Osteocyte (in vitro differentiated cells): ENCODE data around the gene CACFD1. TPM values are rescaled to one million over a fixed set of nuclear protein-coding genes. Genes with fewer than 3 reads are reported as not detected.

Experiments
- DNase-seq: peaks from one replicate; pipeline ENCODE4 v3.0.0; 2021; ENCODE audit warnings: mixed read lengths; ENCODE audit not compliant: unreplicated experiment; ENCODE audit errors: extremely low spot score
- H3K27ac Mint-ChIP-seq: one replicate; pipeline ENCODE4 v1.8.0; 2021; ENCODE audit warnings: mild to moderate bottlenecking, mixed read lengths; ENCODE audit not compliant: unreplicated experiment
- H3K27me3 Mint-ChIP-seq: one replicate; pipeline ENCODE4 v1.8.0; 2021; ENCODE audit warnings: mixed read lengths; ENCODE audit not compliant: unreplicated experiment
- H3K36me3 Mint-ChIP-seq: one replicate; pipeline ENCODE4 v1.8.0; 2021; ENCODE audit warnings: mixed read lengths; ENCODE audit not compliant: unreplicated experiment
- H3K4me1 Mint-ChIP-seq: one replicate; pipeline ENCODE4 v1.8.0; 2021; ENCODE audit warnings: mixed read lengths; ENCODE audit not compliant: unreplicated experiment
- H3K4me3 Mint-ChIP-seq: one replicate; pipeline ENCODE4 v1.8.0; 2021; ENCODE audit warnings: mild to moderate bottlenecking, moderate library complexity, mixed read lengths; ENCODE audit not compliant: unreplicated experiment
- H3K9me3 Mint-ChIP-seq: one replicate; pipeline ENCODE4 v1.8.0; 2021; ENCODE audit warnings: mixed read lengths; ENCODE audit not compliant: unreplicated experiment
- total RNA-seq: library from RNA; stranded (reverse); gene quantifications from 2 replicates; pipeline ENCODE4 v1.2.1, GENCODE V29; 2021
- TF ChIP-seq, protein P1 (sequence below): fragments of 200-600 bp; sonication (generic); IDR thresholded peaks from 2 replicates; pipeline ENCODE4 v1.5.0; 2021; ENCODE audit warnings: antibody characterized with exemption, mild to moderate bottlenecking, moderate library complexity

Gene CACFD1
- total RNA-seq, 1 donor from 2014 or later, result 29.3 TPM

DNA sequence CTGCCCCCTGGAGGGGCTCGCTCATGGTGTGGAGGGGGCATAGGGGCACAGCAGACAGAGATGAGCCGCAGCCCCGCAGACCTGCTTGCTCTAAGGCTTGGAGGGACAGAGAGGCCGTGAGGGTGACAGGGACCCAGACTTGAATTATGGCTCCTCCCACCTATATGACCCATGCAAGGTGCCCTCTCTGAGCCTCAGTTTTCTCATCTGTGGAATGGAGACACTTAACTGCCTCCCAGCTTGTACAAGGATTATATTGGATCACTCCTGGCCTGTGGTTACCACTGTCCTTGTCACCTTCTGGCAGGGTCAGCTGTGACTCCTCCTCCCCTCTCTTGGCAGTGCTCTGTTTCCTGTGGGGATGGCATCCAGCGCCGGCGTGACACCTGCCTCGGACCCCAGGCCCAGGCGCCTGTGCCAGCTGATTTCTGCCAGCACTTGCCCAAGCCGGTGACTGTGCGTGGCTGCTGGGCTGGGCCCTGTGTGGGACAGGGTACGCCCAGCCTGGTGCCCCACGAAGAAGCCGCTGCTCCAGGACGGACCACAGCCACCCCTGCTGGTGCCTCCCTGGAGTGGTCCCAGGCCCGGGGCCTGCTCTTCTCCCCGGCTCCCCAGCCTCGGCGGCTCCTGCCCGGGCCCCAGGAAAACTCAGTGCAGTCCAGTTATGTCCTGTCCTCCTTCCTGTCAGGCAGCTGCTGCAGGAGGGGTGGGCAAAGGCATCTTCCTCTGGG is 4.7 kb upstream of the CACFD1 start:
- H3K36me3 Mint-ChIP-seq, result no peaks in the 10 kb centered on the region
- peaks cover 5% of the 10 kb centered on the region for H3K4me1 Mint-ChIP-seq
- H3K9me3 Mint-ChIP-seq, result no peaks in the 10 kb centered on the region
- no peak for DNase-seq
- H3K4me3 Mint-ChIP-seq, result no peak overlapping the region
- no peak overlapping the region for H3K27ac Mint-ChIP-seq
- TF ChIP-seq, protein P1, sequence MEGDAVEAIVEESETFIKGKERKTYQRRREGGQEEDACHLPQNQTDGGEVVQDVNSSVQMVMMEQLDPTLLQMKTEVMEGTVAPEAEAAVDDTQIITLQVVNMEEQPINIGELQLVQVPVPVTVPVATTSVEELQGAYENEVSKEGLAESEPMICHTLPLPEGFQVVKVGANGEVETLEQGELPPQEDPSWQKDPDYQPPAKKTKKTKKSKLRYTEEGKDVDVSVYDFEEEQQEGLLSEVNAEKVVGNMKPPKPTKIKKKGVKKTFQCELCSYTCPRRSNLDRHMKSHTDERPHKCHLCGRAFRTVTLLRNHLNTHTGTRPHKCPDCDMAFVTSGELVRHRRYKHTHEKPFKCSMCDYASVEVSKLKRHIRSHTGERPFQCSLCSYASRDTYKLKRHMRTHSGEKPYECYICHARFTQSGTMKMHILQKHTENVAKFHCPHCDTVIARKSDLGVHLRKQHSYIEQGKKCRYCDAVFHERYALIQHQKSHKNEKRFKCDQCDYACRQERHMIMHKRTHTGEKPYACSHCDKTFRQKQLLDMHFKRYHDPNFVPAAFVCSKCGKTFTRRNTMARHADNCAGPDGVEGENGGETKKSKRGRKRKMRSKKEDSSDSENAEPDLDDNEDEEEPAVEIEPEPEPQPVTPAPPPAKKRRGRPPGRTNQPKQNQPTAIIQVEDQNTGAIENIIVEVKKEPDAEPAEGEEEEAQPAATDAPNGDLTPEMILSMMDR, result no peak
- no peaks in the 10 kb centered on the region for H3K27me3 Mint-ChIP-seq

DNA sequence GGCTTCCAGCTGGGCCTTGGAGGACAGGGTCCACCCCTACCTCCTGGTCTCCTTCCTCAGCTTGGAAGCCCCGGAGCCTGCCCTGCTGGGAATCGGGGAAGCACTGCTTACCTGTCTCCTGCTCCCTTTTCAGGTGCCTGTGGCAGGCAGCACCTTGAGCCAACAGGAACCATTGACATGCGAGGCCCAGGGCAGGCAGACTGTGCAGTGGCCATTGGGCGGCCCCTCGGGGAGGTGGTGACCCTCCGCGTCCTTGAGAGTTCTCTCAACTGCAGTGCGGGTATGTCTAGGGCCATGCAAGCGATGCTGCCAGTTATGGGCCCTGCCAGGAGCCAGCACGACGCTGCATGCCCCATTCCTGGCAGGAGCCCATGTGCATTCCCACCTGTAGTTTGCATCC is 3.8 kb upstream of the CACFD1 start:
- Mint-ChIP-seq H3K36me3 (no peaks in the 10 kb centered on the region), H3K4me1 (peaks cover 10% of the 10 kb centered on the region), H3K27me3 (no peaks in the 10 kb centered on the region), H3K9me3 (no peaks in the 10 kb centered on the region), H3K27ac (no peak overlapping the region), H3K4me3 (no peak overlapping the region)
- TF ChIP-seq, protein P1, result no peak
- no peak for DNase-seq

DNA sequence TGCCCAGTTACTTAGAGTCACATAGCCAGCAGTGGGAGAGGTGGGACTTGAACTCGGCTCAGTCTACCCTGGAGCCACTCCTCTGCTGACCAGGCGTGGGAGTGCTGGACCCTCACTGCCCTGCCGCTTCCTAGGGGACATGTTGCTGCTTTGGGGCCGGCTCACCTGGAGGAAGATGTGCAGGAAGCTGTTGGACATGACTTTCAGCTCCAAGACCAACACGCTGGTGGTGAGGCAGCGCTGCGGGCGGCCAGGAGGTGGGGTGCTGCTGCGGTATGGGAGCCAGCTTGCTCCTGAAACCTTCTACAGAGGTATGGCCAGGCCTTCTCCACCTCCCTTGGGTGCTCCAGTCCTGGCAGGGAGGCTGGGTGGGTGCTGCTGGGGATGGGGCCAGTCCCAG is 3.4 kb upstream of the CACFD1 start:
- no peaks in the 10 kb centered on the region for H3K27me3 Mint-ChIP-seq
- no peaks in the 10 kb centered on the region for H3K9me3 Mint-ChIP-seq
- H3K4me1 Mint-ChIP-seq, result peaks cover 14% of the 10 kb centered on the region
- H3K36me3 Mint-ChIP-seq, result no peaks in the 10 kb centered on the region
- DNase-seq, result no peak
- H3K4me3 Mint-ChIP-seq, result no peak overlapping the region
- no peak overlapping the region for H3K27ac Mint-ChIP-seq
- TF ChIP-seq, protein P1, result no peak

DNA sequence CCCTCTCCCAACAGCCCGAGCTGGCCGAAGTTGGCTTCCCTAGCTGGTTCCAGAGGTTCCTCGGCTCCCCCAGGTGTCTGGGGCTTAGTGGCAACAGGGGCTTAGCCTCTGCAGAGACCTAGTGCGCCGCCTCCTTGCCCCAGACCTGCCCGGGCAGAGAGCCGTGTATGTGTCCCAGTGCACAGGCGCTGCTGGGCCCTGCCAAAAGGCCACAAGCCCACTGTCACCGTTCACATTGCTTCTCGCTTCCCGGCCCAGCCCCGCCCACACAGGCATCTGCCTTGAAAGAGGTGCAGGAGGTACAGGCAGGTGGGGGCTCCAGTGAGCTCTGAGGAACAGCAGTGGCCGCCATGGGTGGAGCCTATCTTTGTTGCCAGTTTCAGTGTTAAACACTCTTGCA is 2.5 kb upstream of the CACFD1 start:
- DNase-seq, result no peak
- H3K27ac Mint-ChIP-seq, result no peak overlapping the region
- no peaks in the 10 kb centered on the region for H3K9me3 Mint-ChIP-seq
- H3K4me3 Mint-ChIP-seq, result no peak overlapping the region
- no peaks in the 10 kb centered on the region for H3K27me3 Mint-ChIP-seq
- H3K36me3 Mint-ChIP-seq, result no peaks in the 10 kb centered on the region
- H3K4me1 Mint-ChIP-seq, result peaks cover 16% of the 10 kb centered on the region
- TF ChIP-seq, protein P1, result no peak

DNA sequence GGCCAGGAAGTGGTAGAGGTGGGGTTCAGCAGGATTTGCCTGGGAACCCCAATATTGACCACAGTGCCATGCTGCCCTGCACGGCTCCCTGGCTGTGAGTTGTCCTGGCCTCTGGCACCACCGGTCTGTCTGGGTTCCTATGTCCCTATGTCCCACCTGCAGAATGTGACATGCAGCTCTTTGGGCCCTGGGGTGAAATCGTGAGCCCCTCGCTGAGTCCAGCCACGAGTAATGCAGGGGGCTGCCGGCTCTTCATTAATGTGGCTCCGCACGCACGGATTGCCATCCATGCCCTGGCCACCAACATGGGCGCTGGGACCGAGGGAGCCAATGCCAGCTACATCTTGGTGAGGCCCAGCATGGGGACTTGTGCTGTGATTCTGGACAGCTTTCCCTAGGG is 2.0 kb upstream of the CACFD1 start:
- Mint-ChIP-seq H3K4me3 (no peak overlapping the region), H3K9me3 (no peaks in the 10 kb centered on the region), H3K36me3 (no peaks in the 10 kb centered on the region), H3K27me3 (no peaks in the 10 kb centered on the region), H3K4me1 (peaks cover 16% of the 10 kb centered on the region), H3K27ac (no peak overlapping the region)
- TF ChIP-seq, protein P1, result no peak
- DNase-seq, result no peak
